Lower leg skin (tissue), 3 donors: ENCODE results near the gene CCDC110.

Experiments used
- POLR2A ChIP-seq, 2 donors: fragments of 450-650 bp; IDR thresholded peaks; one replicate each; pipeline ENCODE4 v1.6.1; 2016 to 2017; ENCODE audit warnings: antibody characterized with exemption in 2 of 2, mild to moderate bottlenecking in 1 of 2, moderate library complexity in 1 of 2
- TF ChIP-seq, protein P1 (sequence below), 3 donors: fragments of 450-650 bp; IDR thresholded peaks; one replicate each; pipeline ENCODE4 v1.5.1; 2016; ENCODE audit warnings: antibody characterized with exemption in 3 of 3, mild to moderate bottlenecking in 3 of 3, moderate library complexity in 2 of 3

DNA sequence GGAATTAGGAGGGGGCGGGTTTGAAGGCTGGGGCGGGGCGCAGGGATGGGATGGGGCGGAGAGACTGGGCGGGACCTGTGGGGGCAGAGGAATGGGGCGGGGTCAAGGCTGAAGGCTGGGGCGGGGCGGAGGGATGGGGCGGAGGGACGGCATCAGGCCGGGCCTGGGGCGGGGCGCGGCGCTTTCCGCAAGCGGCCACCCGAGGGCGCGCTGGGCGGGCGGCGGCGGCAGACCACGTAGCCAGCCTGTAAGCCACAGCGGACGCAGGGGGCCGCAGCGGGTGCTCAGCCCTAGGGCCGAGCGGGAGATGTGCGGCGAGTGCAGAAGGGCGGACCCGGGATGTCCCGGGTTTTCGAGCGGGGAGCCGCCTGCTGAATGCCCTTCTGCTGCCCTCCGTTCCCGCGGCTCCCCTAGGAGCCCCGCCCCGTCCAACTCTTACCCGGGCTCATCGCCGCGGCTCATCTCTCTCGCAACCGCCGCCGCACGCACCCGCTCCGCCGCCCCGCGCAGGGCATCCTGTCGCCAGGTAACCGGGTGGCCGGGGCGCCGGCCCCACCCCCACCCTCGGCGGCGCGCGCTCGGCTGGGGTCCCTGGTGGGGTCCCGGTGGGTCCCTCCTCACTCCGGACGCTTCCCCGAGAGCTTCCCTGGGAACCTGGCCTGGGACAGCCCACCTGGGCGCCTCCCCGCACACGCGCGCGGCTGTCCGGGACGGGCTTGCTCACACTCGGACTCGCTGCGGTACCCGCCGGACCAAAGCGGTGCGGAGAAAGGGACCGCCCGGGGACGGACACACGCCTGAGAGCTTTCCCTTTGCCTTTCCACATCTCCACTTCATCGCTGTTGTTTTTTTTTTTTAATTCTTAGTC lies at the start of gene CCDC110:
- no peak for TF ChIP-seq POLR2A (IDR thresholded peaks at IDR 0.05)
- TF ChIP-seq, protein P1, sequence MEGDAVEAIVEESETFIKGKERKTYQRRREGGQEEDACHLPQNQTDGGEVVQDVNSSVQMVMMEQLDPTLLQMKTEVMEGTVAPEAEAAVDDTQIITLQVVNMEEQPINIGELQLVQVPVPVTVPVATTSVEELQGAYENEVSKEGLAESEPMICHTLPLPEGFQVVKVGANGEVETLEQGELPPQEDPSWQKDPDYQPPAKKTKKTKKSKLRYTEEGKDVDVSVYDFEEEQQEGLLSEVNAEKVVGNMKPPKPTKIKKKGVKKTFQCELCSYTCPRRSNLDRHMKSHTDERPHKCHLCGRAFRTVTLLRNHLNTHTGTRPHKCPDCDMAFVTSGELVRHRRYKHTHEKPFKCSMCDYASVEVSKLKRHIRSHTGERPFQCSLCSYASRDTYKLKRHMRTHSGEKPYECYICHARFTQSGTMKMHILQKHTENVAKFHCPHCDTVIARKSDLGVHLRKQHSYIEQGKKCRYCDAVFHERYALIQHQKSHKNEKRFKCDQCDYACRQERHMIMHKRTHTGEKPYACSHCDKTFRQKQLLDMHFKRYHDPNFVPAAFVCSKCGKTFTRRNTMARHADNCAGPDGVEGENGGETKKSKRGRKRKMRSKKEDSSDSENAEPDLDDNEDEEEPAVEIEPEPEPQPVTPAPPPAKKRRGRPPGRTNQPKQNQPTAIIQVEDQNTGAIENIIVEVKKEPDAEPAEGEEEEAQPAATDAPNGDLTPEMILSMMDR (IDR thresholded peaks at IDR 0.05), result no peak
